NCI-H187 (cell line): ENCODE results near the gene ZNF726.
"Not testable (repeated sequence)": the region's sequence is repeated elsewhere in the genome, so short reads cannot be mapped to it uniquely, and the experiment has no call there.

Source experiments
- DNase-seq, 2 experiments: peaks; one replicate each; lab custom pipeline; 2025; lab: John Stamatoyannopoulos, UW

The ZNF726 gene

GRCh38 chr19:23946569-23946968 is 31.9 kb downstream of the ZNF726 start:
- DNase-seq = no peak

GRCh38 chr19:23949611-23950010 is 34.9 kb downstream of the ZNF726 start:
- DNase-seq = no peak

GRCh38 chr19:23956051-23956450 is 41.4 kb downstream of the ZNF726 start:
- no peak for DNase-seq

- no peak for DNase-seq
These were observed 43.1 kb downstream of the ZNF726 start for GRCh38 chr19:23957660-23958281.

GRCh38 chr19:23963396-23963795 is 48.7 kb downstream of the ZNF726 start:
- not testable (repeated sequence) for DNase-seq

- not testable (repeated sequence) for DNase-seq
These were observed 49.2 kb downstream of the ZNF726 start for GRCh38 chr19:23963881-23964280.

- not testable (repeated sequence) for DNase-seq
These were observed 49.6 kb downstream of the ZNF726 start for GRCh38 chr19:23964334-23964733.

- DNase-seq = no peak
These were observed 54.9 kb downstream of the ZNF726 start for GRCh38 chr19:23969630-23970029.

GRCh38 chr19:23971598-23971997 is 56.9 kb downstream of the ZNF726 start:
- DNase-seq = no peak

GRCh38 chr19:23972161-23972560 is 57.5 kb downstream of the ZNF726 start:
- DNase-seq = no peak

GRCh38 chr19:23974941-23975340 is 60.3 kb downstream of the ZNF726 start:
- no peak for DNase-seq

GRCh38 chr19:23976631-23977030 is 61.9 kb downstream of the ZNF726 start:
- not testable (repeated sequence) for DNase-seq

- DNase-seq = not testable (repeated sequence)
These were observed 62.6 kb downstream of the ZNF726 start for GRCh38 chr19:23977256-23977655.

- DNase-seq = no peak
These were observed 63.4 kb downstream of the ZNF726 start for GRCh38 chr19:23978068-23978467.

- no peak for DNase-seq
These were observed 66.1 kb downstream of the ZNF726 start for GRCh38 chr19:23980805-23981204.

- DNase-seq = no peak
These were observed 67.2 kb downstream of the ZNF726 start for GRCh38 chr19:23981863-23982262.

GRCh38 chr19:23983406-23983805 is 68.7 kb downstream of the ZNF726 start:
- DNase-seq = no peak
